Activated CD4-positive, CD25-positive, alpha-beta regulatory T cell (primary cell): Measurements from ENCODE around the gene TEX14.

Source experiments
- DNase-seq, 4 experiments: peaks; one replicate each; lab custom pipeline; 2025; lab: John Stamatoyannopoulos, UW

Gene TEX14

DNA sequence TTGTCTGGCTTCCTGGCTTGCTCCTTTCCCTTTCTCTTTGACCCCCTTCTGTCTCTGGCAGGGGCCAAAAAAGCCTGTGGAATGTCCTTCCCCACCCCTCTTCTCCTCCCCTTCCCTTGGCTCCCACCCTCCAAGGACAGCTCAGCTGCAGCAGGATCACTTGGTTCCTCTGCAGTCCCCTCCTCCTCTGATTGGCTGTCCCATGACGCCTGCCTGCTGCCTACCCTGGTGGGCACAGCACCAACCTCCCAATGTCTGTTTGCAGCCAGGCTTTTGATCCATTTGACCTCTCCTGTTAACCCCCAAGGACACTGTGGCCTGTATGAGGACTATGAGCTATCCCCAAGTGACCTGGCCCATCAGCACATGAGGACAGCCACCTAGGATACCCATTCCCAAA lies 162.6 kb downstream of the TEX14 start:
- no peak for DNase-seq

DNA sequence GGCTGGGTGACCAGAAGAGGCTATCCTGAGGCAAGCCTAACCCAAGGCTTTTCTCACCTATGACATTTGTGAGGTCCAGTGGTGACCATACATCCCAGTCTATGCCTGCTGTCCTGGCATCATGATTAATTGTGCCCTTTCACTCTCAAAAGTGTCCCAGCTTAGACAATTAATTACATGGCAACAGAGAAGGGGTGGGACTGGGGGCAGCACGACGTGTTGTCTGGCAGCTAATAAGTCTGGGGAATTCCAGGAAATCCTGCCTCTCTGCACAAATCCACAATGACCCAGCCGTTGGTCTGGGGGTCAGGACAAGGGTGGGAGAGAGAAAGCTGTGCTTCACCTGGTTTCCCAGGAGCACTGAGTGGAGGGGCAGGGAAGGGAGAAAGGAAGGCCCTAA lies 163.4 kb downstream of the TEX14 start:
- no peak for DNase-seq

DNA sequence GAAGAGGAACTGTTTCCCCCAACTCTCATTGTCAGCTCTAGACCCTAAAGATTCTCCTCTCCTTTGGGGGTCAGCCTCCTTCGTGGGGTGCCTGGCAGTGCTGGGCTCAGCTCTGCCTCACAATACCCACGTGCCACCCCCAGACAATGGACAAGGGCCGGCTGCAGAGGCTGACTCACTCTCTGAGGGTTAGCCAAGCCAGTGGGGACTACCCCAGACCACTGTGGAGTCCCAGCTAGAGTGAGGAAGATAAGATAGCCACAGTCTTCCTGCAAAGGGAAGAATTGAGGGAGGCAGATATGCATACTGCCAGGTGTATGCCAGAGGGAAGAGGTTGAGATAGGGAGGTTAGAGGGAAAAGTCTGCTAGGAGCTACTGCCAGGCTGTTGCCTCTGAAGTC lies 163.9 kb downstream of the TEX14 start:
- no peak for DNase-seq

DNA sequence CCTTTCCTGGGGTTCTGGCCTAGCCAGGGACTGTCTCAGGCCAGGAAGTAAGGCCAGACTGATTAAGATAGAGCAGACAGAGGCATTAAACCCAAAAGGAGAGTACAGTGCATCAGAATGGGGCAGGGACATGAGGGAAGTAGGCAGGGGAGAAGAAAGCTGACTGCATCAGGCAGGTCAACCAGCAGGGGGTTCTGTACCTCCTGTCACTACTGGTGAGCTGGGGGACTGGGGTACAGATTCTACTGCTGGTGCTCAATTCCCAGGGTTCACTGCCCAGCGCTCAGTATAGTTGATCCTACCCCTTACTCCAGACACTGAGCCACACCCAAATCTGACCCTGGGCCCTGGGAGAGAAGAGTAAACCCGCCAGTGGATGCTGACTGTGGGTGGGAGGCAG lies 164.5 kb downstream of the TEX14 start:
- no peak for DNase-seq

DNA sequence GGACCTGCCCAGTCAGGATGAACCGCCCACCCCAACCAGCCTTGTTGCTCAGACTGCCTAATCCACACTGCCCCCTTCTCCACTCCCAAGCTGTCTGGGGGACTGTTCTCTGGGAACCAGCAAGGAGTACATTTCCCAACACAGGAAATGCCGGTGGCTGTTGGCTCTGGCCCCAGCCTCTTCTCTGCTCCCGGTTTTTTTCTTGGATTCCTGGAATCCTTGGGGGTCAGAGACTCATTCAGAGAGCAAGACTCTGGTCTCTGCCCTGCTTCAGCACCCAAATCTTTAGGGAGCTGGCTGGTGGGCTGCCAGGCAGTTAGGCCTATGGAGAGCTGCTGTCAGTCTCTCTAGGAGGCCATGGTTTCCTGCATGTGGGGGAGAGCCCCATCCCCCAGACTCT lies 166.6 kb downstream of the TEX14 start:
- no peak for DNase-seq

DNA sequence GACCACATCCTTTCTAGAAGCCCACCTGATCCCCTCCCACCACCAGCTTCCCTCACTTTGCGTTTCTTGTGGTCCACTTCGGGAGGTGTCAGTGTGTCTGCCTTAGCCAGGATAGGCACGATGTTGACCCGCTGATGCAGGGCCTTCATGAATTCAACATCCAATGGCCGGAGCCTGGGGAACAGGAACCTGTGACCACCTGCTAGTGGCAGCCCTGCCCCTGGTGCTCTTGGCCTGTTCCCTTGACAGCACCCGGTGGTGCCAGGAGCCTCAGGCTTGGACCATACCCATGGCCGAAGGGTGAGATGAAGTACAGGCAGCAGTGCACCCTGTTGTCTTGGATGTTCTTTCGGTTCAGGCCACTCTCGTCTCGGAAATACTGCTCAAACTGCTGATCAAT lies 170.2 kb downstream of the TEX14 start:
- DNase-seq: no peak

DNA sequence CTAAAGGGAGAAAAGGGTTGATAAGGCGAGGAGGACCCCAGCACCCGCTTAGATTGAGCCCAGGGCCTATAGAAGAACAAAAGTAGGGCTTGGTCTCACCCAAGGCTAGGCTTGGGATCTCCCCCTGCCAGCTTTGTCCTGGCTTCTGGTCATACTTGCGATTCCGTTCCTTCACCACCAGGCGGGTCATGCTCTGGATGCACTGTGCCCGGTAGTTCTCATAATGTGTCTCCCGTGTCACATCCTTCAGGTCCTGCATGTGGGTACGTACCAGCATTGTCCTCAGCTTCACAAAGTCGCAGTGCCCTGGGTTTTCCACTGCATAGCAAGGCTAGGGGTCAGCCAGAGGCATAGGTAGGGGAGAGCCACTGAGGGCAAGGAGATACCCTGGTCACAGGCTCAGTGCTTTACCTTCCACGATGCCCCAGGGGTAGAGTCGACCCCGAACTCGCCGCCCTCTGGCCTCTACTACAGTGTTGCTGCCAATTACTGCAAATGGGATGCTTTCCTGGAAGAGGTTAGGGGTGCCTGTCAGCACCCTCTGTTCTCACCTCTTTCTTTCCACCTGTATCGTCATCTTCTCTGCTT lies 170.9 kb downstream of the TEX14 start:
- DNase-seq: no peak

GRCh38 chr17:58517928-58518609 lies 173.8 kb downstream of the TEX14 start:
- DNase-seq: peak; percentile 98 to 100 (median 100)

DNA sequence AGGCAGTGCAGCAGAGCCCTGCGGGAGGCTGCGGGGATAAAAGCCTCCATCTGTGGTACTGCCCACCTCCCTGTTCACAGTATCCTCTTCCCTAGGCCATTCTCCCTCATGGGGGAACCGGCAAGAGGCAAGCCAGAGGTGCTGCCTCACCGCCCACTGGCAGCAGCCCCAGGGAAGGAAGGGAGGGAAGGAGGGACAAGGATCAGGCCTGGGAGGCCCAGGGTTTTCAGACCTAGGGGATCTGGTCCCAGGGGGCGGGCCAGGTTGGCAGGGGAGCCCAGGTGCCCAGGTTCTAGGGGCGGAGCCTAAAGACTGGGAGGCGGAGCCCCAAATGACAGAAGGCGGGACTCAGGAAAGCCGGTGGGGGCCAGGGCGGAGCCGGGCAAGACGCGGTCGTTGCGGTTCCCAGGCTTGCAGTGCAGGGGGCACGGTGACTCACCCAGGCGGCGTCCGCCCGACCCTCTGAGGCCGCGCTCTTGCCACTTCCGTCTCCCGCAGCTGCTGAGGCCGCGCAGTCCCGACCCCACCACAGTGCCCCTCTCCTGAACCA lies 174.4 kb downstream of the TEX14 start:
- no peak for DNase-seq

DNA sequence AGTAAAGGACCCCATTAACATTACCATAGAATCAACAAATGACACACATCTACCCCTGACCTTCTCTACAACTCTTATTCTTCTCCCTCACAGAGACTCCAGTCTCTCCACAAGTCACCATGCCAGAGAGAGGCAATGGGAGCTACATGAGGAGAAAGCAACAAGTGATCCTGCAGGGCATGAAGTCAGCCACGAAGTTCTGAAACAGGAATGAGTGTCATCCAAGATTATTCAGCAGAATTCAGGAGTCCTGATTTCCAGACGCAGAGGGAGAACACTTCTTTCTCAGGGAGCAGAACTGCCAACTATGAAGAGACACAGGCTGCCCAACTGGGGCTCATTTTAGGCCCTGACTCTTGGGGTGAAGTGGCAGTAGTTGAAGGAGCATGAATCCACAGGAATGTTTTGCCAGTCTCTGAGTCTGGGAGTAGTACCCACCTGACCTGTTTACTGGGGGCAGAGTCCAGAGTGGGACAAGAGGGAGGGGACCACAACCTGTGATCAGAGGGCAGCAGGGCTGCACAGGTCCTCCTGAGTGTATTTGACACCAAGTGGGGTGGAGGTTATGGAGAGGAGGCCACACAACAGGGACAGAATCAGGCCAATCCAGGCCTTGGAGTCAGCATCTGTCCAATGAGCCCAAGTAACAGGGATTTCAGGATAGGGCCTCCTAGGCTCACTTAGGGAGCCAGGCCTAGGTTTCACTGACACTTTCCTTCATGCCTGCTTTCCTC lies 175.0 kb downstream of the TEX14 start:
- DNase-seq: no peak

- DNase-seq: no peak
These were observed 176.6 kb downstream of the TEX14 start for GRCh38 chr17:58515286-58515685.

DNA sequence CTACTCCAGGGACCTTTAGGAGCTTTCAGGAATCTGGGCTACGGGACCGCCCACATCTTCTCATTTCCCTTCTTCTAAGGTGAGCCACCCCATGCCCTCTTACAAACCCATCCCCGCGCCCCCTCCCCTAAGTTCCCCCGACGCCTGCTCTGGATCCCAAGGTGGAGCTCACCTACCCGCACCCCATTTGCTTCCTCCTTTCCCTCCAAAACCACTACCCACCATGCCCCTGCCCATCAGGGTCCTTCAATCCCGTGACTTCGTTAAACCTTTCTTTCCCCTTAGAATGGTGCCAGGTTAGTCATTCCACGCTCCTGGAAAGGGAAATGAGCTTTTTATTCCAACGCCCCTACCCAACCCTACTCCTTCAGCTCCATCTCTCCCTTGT lies 177.1 kb downstream of the TEX14 start:
- no peak for DNase-seq

DNA sequence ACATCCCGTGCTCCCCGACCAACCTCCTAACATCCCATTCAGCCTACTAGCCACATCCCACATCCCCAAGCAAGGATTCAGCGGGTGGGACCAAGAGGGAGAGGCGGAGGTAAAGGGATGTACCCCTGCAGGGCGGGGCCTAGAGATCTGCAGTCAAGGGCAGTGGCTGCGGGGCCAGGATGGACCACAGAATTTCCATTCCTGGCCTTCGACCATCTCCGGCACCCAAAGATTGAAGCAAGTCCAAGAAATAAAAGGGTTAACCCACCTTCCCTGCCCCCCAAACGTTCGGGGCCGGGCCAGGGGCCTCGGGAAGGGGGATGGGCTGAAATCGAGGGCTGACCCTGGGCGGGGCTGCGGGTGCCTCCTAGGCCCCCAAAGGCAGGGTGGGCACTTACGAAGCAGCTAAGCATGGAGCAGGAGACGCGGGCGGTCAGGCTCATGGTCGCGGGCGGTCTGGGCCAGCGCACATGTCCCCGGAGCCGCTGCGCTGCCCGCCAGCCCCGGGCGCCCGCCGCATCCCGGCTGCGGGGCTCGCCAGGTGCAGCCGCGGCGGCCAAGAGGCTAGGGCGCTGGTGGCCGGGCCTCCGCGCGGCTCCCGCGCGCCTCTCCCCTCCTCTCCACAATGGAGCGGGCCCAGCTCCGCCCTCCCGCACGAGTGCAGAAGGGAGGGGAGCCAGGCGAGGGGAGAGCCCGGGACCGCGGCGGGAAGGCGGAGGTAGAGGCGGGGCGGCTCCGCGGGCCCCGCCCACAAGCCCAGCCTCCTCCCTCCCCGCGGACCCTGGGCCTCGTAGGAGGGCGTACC lies 177.7 kb downstream of the TEX14 start, which contains the start of gene MTMR4:
MTMR4 (minus strand) TSS at position 674 of the 805 bp plus-strand sequence; CDS start at position 443, 231 bp downstream.
- peak; percentile 33 to 55 (median 44) for DNase-seq

DNA sequence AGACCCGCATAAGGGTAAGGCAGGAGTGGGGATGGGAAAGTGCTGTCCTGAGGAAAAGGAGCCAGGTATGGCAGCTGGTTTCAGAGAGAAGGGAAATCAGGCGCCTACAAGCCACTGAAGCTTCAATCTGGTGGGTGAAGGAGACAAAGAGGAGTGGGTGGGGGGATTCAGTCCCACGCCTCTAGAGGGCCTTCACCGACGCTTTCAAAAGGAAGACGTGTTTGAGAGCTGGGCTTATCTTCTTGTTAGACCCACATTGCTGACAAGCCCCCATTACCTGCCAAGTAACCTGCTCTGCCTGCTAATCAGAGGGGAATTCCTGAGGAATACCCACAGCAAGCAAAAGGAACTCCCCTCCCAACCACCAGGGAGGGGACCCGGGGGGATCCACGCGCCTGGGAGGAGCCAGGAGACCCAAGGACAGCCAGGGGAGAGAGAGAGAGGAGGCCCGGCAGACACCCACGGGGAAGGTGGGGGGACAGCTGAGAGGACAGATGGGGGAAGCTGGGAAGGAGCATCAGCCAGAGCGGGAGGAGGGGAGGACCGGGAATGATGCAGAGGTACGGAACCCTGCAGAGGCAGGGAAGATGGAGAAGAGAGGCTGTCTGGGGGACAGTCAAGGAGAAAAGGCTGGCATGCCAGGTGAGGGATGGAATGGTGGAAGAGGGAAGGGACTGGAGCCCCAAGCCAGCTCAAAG lies 178.4 kb downstream of the TEX14 start:
- DNase-seq: no peak

- DNase-seq: no peak
These were observed 181.8 kb downstream of the TEX14 start for GRCh38 chr17:58510075-58510474.

DNA sequence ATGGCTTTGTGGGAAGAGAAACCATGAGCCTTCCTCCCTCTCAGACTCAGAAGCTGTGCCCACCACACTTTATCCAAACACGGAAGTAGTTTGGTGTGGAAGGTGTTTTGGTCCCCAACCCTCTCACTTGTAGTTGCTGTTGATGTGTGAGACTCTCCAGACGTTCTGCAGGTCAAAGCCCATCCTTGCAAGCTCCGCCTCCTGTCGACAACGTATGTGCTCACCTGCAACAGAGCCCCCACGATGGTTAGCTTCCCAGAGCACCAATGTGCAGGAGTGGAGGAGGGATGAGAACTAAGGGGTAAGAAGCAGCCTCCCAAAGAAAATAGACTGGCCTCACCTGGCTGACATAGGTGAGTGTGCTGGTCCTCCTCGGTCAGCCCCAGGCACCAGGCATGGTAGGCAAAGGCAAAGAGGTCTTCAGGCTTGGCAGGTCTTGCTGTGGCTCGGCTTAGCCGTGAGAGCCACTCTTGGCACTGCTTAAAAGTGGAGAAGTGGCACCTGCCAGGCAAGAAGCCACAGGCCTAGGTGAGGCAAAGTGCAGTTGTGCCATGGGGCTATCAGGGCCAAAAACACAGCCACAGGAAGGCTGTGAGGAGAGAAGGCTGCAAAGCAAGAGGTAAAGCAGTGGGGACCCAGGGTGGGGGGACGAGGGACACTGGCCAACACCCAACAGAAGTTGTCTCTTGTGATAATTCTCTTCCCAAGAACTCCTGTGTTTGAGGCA lies 183.3 kb downstream of the TEX14 start:
- DNase-seq: no peak

DNA sequence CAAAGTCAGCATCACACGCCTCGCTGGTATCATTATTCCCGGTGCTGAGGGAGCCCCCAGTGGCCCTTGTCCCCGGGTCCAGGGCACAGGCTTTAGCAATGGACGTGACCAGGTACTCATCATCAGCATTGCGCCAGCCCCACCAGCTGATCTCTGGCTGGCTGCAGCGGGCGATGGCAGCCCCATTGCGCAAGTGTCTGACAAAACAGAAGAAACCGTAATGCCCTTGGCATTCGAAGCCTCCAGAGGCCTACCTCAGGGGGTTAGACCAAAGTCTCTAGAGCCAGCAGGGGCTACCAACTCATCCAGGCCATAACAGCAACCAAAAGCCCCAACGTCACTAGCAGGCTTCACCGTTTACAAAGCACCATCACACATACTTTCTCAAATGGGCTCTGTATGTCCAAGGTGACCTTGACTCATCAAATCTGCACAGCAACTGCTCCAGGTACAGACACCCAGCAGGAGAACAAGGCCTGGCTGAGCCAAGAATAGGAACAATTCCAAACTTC lies 184.7 kb downstream of the TEX14 start:
- DNase-seq: no peak
